ENCODE data around the gene BBS2.

Gene BBS2

GRCh38 chr16:56457927-56458470 is 61.8 kb downstream of the BBS2 start:
- ChIA-PET POLR2A (no interaction called here), CTCF (interaction anchor here (0.6 kb wide), 1 partner anchor 11 kb away, joined by 4 read pairs; no protein-coding TSS in a partner anchor)
- TF ChIP-seq ZNF404 (tag by site-specific recombination; IDR thresholded peaks at IDR 0.05) (no peak), SALL2 (tag by site-specific recombination; IDR thresholded peaks at IDR 0.05; ENCODE audit: borderline replicate concordance) (no peak), HOXA7 (CRISPR knock-in tag; IDR thresholded peaks at IDR 0.05; ENCODE audit: borderline replicate concordance) (no peak), ZBTB21 (tag by site-specific recombination; IDR thresholded peaks at IDR 0.05) (no peak), ZBTB8A (tag by site-specific recombination; IDR thresholded peaks at IDR 0.05) (no peak), ZNF274 (IDR thresholded peaks at IDR 0.05; ENCODE audit: low read length) (no peak), ZNF274 (tag by site-specific recombination; IDR thresholded peaks at IDR 0.05; ENCODE audit: borderline replicate concordance) (no peak)
- TF ChIP-seq, protein P1, sequence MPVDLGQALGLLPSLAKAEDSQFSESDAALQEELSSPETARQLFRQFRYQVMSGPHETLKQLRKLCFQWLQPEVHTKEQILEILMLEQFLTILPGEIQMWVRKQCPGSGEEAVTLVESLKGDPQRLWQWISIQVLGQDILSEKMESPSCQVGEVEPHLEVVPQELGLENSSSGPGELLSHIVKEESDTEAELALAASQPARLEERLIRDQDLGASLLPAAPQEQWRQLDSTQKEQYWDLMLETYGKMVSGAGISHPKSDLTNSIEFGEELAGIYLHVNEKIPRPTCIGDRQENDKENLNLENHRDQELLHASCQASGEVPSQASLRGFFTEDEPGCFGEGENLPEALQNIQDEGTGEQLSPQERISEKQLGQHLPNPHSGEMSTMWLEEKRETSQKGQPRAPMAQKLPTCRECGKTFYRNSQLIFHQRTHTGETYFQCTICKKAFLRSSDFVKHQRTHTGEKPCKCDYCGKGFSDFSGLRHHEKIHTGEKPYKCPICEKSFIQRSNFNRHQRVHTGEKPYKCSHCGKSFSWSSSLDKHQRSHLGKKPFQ (tag by site-specific recombination; IDR thresholded peaks at IDR 0.05): no peak
- TF ChIP-seq, protein P2, sequence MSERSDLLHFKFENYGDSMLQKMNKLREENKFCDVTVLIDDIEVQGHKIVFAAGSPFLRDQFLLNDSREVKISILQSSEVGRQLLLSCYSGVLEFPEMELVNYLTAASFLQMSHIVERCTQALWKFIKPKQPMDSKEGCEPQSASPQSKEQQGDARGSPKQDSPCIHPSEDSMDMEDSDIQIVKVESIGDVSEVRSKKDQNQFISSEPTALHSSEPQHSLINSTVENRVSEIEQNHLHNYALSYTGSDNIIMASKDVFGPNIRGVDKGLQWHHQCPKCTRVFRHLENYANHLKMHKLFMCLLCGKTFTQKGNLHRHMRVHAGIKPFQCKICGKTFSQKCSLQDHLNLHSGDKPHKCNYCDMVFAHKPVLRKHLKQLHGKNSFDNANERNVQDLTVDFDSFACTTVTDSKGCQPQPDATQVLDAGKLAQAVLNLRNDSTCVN (tag by site-specific recombination; optimal IDR thresholded peaks at IDR 0.05): no peak
- TF ChIP-seq, protein P3, sequence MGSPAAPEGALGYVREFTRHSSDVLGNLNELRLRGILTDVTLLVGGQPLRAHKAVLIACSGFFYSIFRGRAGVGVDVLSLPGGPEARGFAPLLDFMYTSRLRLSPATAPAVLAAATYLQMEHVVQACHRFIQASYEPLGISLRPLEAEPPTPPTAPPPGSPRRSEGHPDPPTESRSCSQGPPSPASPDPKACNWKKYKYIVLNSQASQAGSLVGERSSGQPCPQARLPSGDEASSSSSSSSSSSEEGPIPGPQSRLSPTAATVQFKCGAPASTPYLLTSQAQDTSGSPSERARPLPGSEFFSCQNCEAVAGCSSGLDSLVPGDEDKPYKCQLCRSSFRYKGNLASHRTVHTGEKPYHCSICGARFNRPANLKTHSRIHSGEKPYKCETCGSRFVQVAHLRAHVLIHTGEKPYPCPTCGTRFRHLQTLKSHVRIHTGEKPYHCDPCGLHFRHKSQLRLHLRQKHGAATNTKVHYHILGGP (tag by site-specific recombination; IDR thresholded peaks at IDR 0.05): no peak
- Histone ChIP-seq H3K9me3 (ENCODE audit: control insufficient read depth, insufficient read depth, low read depth, low read length) (no peaks in the 10 kb centered on the region), H3K4me3 (ENCODE audit: low read depth, low read length) (no peak overlapping the region), H3K36me3 (ENCODE audit: control insufficient read depth in 2 of 2, insufficient read depth in 1 of 2, low read length in 2 of 2) (peaks cover 54 to 91% of the 10 kb centered on the region in 2 experiments), H3K4me1 (ENCODE audit: control insufficient read depth, insufficient read depth, low read length) (no peaks in the 10 kb centered on the region), H3K27ac (ENCODE audit: extremely low read depth, low read depth, low read length) (no peak overlapping the region)

DNA sequence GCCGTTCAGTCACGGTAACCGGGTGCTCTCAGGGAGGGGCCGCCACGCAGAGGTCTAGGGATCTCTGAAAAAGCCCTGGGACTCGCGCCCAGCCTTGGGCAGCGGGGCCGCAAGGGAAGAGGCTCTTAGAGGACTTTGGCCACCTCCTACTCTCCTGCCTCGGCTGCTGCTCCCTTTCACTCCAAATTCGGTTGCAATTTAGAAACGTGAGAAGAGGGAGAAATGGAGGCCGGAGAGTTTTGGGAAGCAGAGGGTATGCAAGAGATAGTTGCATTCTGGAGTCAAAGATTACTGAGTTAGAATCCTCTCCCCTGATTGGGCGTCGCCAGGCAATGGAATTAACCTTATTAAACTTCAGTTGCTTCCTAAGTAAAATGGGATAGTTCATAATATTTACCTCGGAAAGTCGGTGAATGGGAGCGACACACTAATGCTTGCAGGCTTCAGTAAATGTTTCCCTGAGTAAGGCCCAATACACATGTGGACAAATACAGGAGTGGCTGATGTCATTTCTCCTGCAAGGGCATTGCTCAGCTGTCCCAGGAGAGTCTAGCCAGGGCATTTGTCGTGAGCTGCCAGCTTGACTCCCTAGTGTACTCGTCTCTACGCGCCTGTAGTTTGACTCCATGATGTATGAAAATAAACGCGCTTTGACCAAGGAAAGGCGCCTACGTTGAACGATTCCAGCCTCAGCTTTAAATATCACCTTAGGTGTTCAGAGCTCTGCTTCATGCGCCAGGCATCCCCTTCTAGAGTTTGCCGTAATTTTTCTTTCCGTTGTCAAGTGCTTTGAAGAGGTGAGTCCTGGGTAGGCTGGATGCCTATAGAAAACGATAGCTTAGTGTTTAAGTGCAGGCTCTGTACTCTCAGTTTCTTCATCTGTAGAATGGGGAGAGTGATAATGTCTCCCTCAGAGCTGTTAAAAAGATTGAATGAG is 67.8 kb downstream of the BBS2 start:
- H3K4me3 ChIP-seq (ENCODE audit: low read depth, low read length): peak overlapping the region; percentile 67
- no peaks in the 10 kb centered on the region for H3K9me3 ChIP-seq (ENCODE audit: control insufficient read depth, insufficient read depth, low read depth, low read length)
- peaks cover 5% of the 10 kb centered on the region; the same call in 1 of the 2 replicates for H3K4me1 ChIP-seq (ENCODE audit: control insufficient read depth, insufficient read depth, low read length)
- ChIA-PET POLR2A (interaction anchor here (1.0 to 1.4 kb wide), 11 partner anchors 8 to 250 kb away, joined by 3 to 12 read pairs (median 4); no protein-coding TSS in a partner anchor), CTCF (interaction anchor here (0.5 kb wide), 2 partner anchors 26 to 776 kb away, joined by 4 read pairs; no protein-coding TSS in a partner anchor)
- peaks cover 38 to 52% of the 10 kb centered on the region in 2 experiments for H3K36me3 ChIP-seq (ENCODE audit: control insufficient read depth in 2 of 2, insufficient read depth in 1 of 2, low read length in 2 of 2)
- H3K27ac ChIP-seq (ENCODE audit: extremely low read depth, low read depth, low read length): peak overlapping the region; percentile 44
- TF ChIP-seq ZNF280C (tag by site-specific recombination; IDR thresholded peaks at IDR 0.05) (no peak), IKZF3 (tag by site-specific recombination; IDR thresholded peaks at IDR 0.05) (peak; percentile 37; the same call in 1 of the 2 replicates), ZNF24 (tag by site-specific recombination; IDR thresholded peaks at IDR 0.05) (no peak; the same call in 1 of the 2 replicates), ZNF510 (tag by site-specific recombination; IDR thresholded peaks at IDR 0.05; ENCODE audit: insufficient replicate concordance) (no peak), ZBTB20 (tag by site-specific recombination; IDR thresholded peaks at IDR 0.05) (peak; percentile 79), ZNF658 (tag by site-specific recombination; IDR thresholded peaks at IDR 0.05) (no peak), ZNF211 (tag by site-specific recombination; IDR thresholded peaks at IDR 0.05; ENCODE audit: low read depth) (no peak), GLIS2 (tag by site-specific recombination; IDR thresholded peaks at IDR 0.05) (peak; percentile 30; the same call in 1 of the 2 replicates), ZNF629 (tag by site-specific recombination; IDR thresholded peaks at IDR 0.05) (0 out of 2 replicates have a peak, but pooled peaks have one; percentile 6), OVOL3 (tag by site-specific recombination; IDR thresholded peaks at IDR 0.05) (no peak)
- TF ChIP-seq, protein P1 (tag by site-specific recombination; IDR thresholded peaks at IDR 0.05): no peak
- TF ChIP-seq, protein P4, sequence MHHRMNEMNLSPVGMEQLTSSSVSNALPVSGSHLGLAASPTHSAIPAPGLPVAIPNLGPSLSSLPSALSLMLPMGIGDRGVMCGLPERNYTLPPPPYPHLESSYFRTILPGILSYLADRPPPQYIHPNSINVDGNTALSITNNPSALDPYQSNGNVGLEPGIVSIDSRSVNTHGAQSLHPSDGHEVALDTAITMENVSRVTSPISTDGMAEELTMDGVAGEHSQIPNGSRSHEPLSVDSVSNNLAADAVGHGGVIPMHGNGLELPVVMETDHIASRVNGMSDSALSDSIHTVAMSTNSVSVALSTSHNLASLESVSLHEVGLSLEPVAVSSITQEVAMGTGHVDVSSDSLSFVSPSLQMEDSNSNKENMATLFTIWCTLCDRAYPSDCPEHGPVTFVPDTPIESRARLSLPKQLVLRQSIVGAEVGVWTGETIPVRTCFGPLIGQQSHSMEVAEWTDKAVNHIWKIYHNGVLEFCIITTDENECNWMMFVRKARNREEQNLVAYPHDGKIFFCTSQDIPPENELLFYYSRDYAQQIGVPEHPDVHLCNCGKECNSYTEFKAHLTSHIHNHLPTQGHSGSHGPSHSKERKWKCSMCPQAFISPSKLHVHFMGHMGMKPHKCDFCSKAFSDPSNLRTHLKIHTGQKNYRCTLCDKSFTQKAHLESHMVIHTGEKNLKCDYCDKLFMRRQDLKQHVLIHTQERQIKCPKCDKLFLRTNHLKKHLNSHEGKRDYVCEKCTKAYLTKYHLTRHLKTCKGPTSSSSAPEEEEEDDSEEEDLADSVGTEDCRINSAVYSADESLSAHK (tag by site-specific recombination; IDR thresholded peaks at IDR 0.05): no peak
